ENCODE data around the gene MSANTD3. TPM values are rescaled to one million over a fixed set of nuclear protein-coding genes. Genes with fewer than 3 reads are reported as not detected.

Gene MSANTD3
- total RNA-seq, 2 experiments from 2014 or later: 8.8 to 9.6 TPM

- Histone ChIP-seq H3K36me3 (ENCODE audit: insufficient read depth, low read length) (peaks cover 3% of the 10 kb centered on the region), H3K9me3 (ENCODE audit: control insufficient read depth in 1 of 2, insufficient read depth in 1 of 2, low read length in 2 of 2) (no peaks in the 10 kb centered on the region), H3K27ac (ENCODE audit: low read depth in 1 of 2, low read length in 2 of 2) (no peak overlapping the region), H3K4me3 (ENCODE audit: low read length) (no peak overlapping the region), H3K4me1 (ENCODE audit: insufficient read depth, low read length) (peaks cover 20% of the 10 kb centered on the region), H3K27me3 (ENCODE audit: control insufficient read depth in 1 of 2, insufficient read depth in 2 of 2, low read length in 2 of 2) (no peaks in the 10 kb centered on the region)
- Mint-ChIP-seq H3K27me3 (no peaks in the 10 kb centered on the region), H3K4me3 (peak overlapping the region; percentile 36), H3K9me3 (no peaks in the 10 kb centered on the region), H3K27ac (peak overlapping the region; percentile 0), H3K36me3 (ENCODE audit: low read depth) (peaks cover 6% of the 10 kb centered on the region), H3K4me1 (ENCODE audit: low read depth) (peaks cover 44% of the 10 kb centered on the region)
- POLR2A ChIA-PET: no interaction called here
- DNase-seq: peak in 2 of 14 experiments; percentile 33 to 51
- CTCF ChIA-PET: interaction anchor here (0.7 kb wide), 1 partner anchor 8 kb away, joined by 3 read pairs; no protein-coding TSS in a partner anchor
- TF ChIP-seq CTCF (IDR thresholded peaks at IDR 0.05): no peak
- no peak for ATAC-seq (ENCODE audit: poor library complexity)
- intact Hi-C loops (cut with DNase I, micrococcal nuclease): loop anchor here (5.0 to 10.0 kb wide), 5 partner anchors 77 to 1634 kb away; partner anchors contain the start of genes TEX10 (in 2 of the 2), ANKS6 (in 1 of the 2) and STX17 (in 1 of the 2)
Measured at GRCh38 chr9:100428871-100429654, 2.1 kb downstream of the MSANTD3 start.

GRCh38 chr9:100430286-100430940 lies 3.5 kb downstream of the MSANTD3 start:
- H3K27ac Mint-ChIP-seq: no peak overlapping the region

GRCh38 chr9:100431886-100432285 lies 4.9 kb downstream of the MSANTD3 start:
- Histone ChIP-seq H3K4me1 (ENCODE audit: insufficient read depth, low read length) (peaks cover 15% of the 10 kb centered on the region), H3K27ac (ENCODE audit: low read depth in 1 of 2, low read length in 2 of 2) (no peak overlapping the region), H3K36me3 (ENCODE audit: insufficient read depth, low read length) (peaks cover 3% of the 10 kb centered on the region), H3K9me3 (ENCODE audit: control insufficient read depth in 1 of 2, insufficient read depth in 1 of 2, low read length in 2 of 2) (no peaks in the 10 kb centered on the region), H3K4me3 (ENCODE audit: low read length) (no peak overlapping the region), H3K27me3 (ENCODE audit: control insufficient read depth in 1 of 2, insufficient read depth in 2 of 2, low read length in 2 of 2) (no peaks in the 10 kb centered on the region)
- ATAC-seq (ENCODE audit: poor library complexity) (no peak), DNase-seq (no peak)
- Mint-ChIP-seq H3K9me3 (no peaks in the 10 kb centered on the region), H3K36me3 (ENCODE audit: low read depth) (peaks cover under 1% of the 10 kb centered on the region), H3K4me3 (no peak overlapping the region), H3K4me1 (ENCODE audit: low read depth) (peaks cover 29% of the 10 kb centered on the region), H3K27ac (no peak overlapping the region), H3K27me3 (no peaks in the 10 kb centered on the region)
- ChIA-PET CTCF (no interaction called here), POLR2A (no interaction called here)
- intact Hi-C loops (cut with DNase I, micrococcal nuclease): loop anchor here (10.0 kb wide), 1 partner anchor 1247 kb away; no protein-coding TSS in a partner anchor
- TF ChIP-seq CTCF (IDR thresholded peaks at IDR 0.05): no peak

More at GRCh38 chr9:100430286-100430940, 3.5 kb downstream of the MSANTD3 start:
- no peaks in the 10 kb centered on the region for H3K27me3 Mint-ChIP-seq
- no peak overlapping the region for H3K4me3 ChIP-seq (ENCODE audit: low read length)
- H3K27me3 ChIP-seq (ENCODE audit: control insufficient read depth in 1 of 2, insufficient read depth in 2 of 2, low read length in 2 of 2): no peaks in the 10 kb centered on the region
- H3K4me1 ChIP-seq (ENCODE audit: insufficient read depth, low read length): peaks cover 20% of the 10 kb centered on the region
- peak overlapping the region; percentile 8 for H3K4me3 Mint-ChIP-seq
- DNase-seq: no peak
- intact Hi-C loops (cut with DNase I, micrococcal nuclease): loop anchor here (10.0 kb wide), 1 partner anchor 1246 kb away; no protein-coding TSS in a partner anchor
- POLR2A ChIA-PET: no interaction called here
- peaks cover 44% of the 10 kb centered on the region for H3K4me1 Mint-ChIP-seq (ENCODE audit: low read depth)
- no peaks in the 10 kb centered on the region for H3K9me3 ChIP-seq (ENCODE audit: control insufficient read depth in 1 of 2, insufficient read depth in 1 of 2, low read length in 2 of 2)
- no peak for TF ChIP-seq CTCF (IDR thresholded peaks at IDR 0.05)
- no peak overlapping the region for H3K27ac ChIP-seq (ENCODE audit: low read depth in 1 of 2, low read length in 2 of 2)
- peaks cover 3% of the 10 kb centered on the region for H3K36me3 ChIP-seq (ENCODE audit: insufficient read depth, low read length)
- H3K36me3 Mint-ChIP-seq (ENCODE audit: low read depth): peaks cover 6% of the 10 kb centered on the region
- CTCF ChIA-PET: no interaction called here
- H3K9me3 Mint-ChIP-seq: no peaks in the 10 kb centered on the region
- no peak for ATAC-seq (ENCODE audit: poor library complexity)

Data from CD4-positive, alpha-beta T cell (primary cell).